Skeletal muscle cell (primary cell): ENCODE data around the gene LDHAL6B.
A peak's percentile ranks its signal among the peaks of the same experiment; 100 is the strongest.

ENCODE experiments used
- DNase-seq: peaks from one replicate; pipeline ENCODE4 v3.0.0-alpha.2; 2010; ENCODE audit warnings: low read depth
- H3K4me3 ChIP-seq: 2 replicates; pipeline ENCODE4 v1.5.1; 2011; ENCODE audit warnings: low read depth, mild to moderate bottlenecking, control low read depth, low read length, moderate library complexity

LDHAL6B gene

GRCh38 chr15:59240036-59240435 is 33.4 kb downstream of the LDHAL6B start:
- no peak for DNase-seq
- H3K4me3 ChIP-seq: no peak overlapping the region

- H3K4me3 ChIP-seq: no peak overlapping the region
- no peak for DNase-seq
Observed at GRCh38 chr15:59242649-59243048, 36.0 kb downstream of the LDHAL6B start.

GRCh38 chr15:59243622-59244021 is 37.0 kb downstream of the LDHAL6B start:
- H3K4me3 ChIP-seq: no peak overlapping the region
- DNase-seq: no peak

GRCh38 chr15:59244337-59244736 is 37.7 kb downstream of the LDHAL6B start:
- H3K4me3 ChIP-seq: no peak overlapping the region
- DNase-seq: no peak

GRCh38 chr15:59245559-59245958 is 38.9 kb downstream of the LDHAL6B start:
- no peak overlapping the region for H3K4me3 ChIP-seq
- no peak for DNase-seq

- DNase-seq: peak; percentile 32
- no peak overlapping the region for H3K4me3 ChIP-seq
Observed at GRCh38 chr15:59247364-59247763, 40.7 kb downstream of the LDHAL6B start.

GRCh38 chr15:59249816-59250215 is 43.2 kb downstream of the LDHAL6B start:
- no peak overlapping the region for H3K4me3 ChIP-seq
- no peak for DNase-seq

GRCh38 chr15:59250249-59250648 is 43.6 kb downstream of the LDHAL6B start:
- no peak overlapping the region for H3K4me3 ChIP-seq

GRCh38 chr15:59251001-59251845 is 44.6 kb downstream of the LDHAL6B start:
- no peak overlapping the region for H3K4me3 ChIP-seq
- DNase-seq: no peak

More at GRCh38 chr15:59250249-59250648, 43.6 kb downstream of the LDHAL6B start:
- DNase-seq: no peak

GRCh38 chr15:59252137-59252536 is 45.5 kb downstream of the LDHAL6B start:
- no peak for DNase-seq
- no peak overlapping the region for H3K4me3 ChIP-seq

- DNase-seq: no peak
- H3K4me3 ChIP-seq: no peak overlapping the region
Observed at GRCh38 chr15:59255680-59256336, 49.2 kb downstream of the LDHAL6B start.

GRCh38 chr15:59256482-59256881 is 49.8 kb downstream of the LDHAL6B start:
- DNase-seq: no peak
- H3K4me3 ChIP-seq: no peak overlapping the region

- H3K4me3 ChIP-seq: no peak overlapping the region
- no peak for DNase-seq
Observed at GRCh38 chr15:59257140-59257539, 50.5 kb downstream of the LDHAL6B start.
